Ramos (cell line): ENCODE results near the gene PRKCA.

Experiments used
- in situ Hi-C: fragments of 300-500 bp; cut with MboI; formaldehyde crosslinking; loops from one replicate; pipeline ENCODE4 v1.14.3; 2022; ENCODE audit warnings: low sequenced_read_pairs; ENCODE audit not compliant: unreplicated experiment

PRKCA gene

GRCh38 chr17:66829883-66830282, 527.5 kb downstream of the PRKCA start:
- in situ Hi-C loops: no loop called here

- in situ Hi-C loops: no loop called here
These were observed 528.0 kb downstream of the PRKCA start for GRCh38 chr17:66830451-66830850.

- in situ Hi-C loops: no loop called here
These were observed 529.2 kb downstream of the PRKCA start for GRCh38 chr17:66831383-66832210.

GRCh38 chr17:66833201-66833600, 530.8 kb downstream of the PRKCA start:
- in situ Hi-C loops: no loop called here

GRCh38 chr17:66834426-66834918, 532.1 kb downstream of the PRKCA start:
- in situ Hi-C loops: no loop called here

GRCh38 chr17:66834919-66835454, 532.6 kb downstream of the PRKCA start, which contains the start of gene CACNG5:
Gene CACNG5, plus strand, starts transcription at chr17:66835117. Its CDS starts 42,216 bp downstream, at chr17:66877333.
- in situ Hi-C loops: no loop called here

- in situ Hi-C loops: no loop called here
These were observed 533.1 kb downstream of the PRKCA start for GRCh38 chr17:66835476-66835875.

- in situ Hi-C loops: no loop called here
These were observed 533.9 kb downstream of the PRKCA start for GRCh38 chr17:66836063-66837005.

- in situ Hi-C loops: no loop called here
These were observed 534.8 kb downstream of the PRKCA start for GRCh38 chr17:66837226-66837625.

GRCh38 chr17:66837885-66838665, 535.7 kb downstream of the PRKCA start:
- in situ Hi-C loops: no loop called here

GRCh38 chr17:66839616-66840015, 537.2 kb downstream of the PRKCA start:
- in situ Hi-C loops: no loop called here

GRCh38 chr17:66840061-66840460, 537.6 kb downstream of the PRKCA start:
- in situ Hi-C loops: no loop called here

GRCh38 chr17:66841328-66841727, 538.9 kb downstream of the PRKCA start:
- in situ Hi-C loops: no loop called here

GRCh38 chr17:66841744-66842143, 539.3 kb downstream of the PRKCA start:
- in situ Hi-C loops: no loop called here

GRCh38 chr17:66842505-66842904, 540.1 kb downstream of the PRKCA start:
- in situ Hi-C loops: no loop called here

GRCh38 chr17:66842959-66843358, 540.5 kb downstream of the PRKCA start:
- in situ Hi-C loops: no loop called here

- in situ Hi-C loops: no loop called here
These were observed 541.2 kb downstream of the PRKCA start for GRCh38 chr17:66843627-66844026.

- in situ Hi-C loops: no loop called here
These were observed 545.3 kb downstream of the PRKCA start for GRCh38 chr17:66847704-66848103.

GRCh38 chr17:66848496-66848895, 546.1 kb downstream of the PRKCA start:
- in situ Hi-C loops: no loop called here
